Astrocyte of the cerebellum (primary cell): ENCODE results near the gene NECTIN4.

Experiments
- DNase-seq: peaks from one replicate; pipeline ENCODE4 v3.0.0-alpha.2; 2011; ENCODE audit warnings: low read depth
- H3K4me3 ChIP-seq: 2 replicates; pipeline ENCODE4 v1.5.1; 2011; ENCODE audit warnings: mild to moderate bottlenecking, low read depth, low read length, moderate library complexity
- in situ Hi-C: cut with HindIII; loops from 2 replicates; pipeline ENCODE4 v1.10.0; 2017; ENCODE audit warnings: low sequenced_read_pairs
- TF ChIP-seq, protein P1 (sequence below): IDR thresholded peaks from 2 replicates; pipeline ENCODE4 v1.5.1; 2012; ENCODE audit warnings: low read length, low read depth, moderate library complexity, mild to moderate bottlenecking; ENCODE audit errors: missing control alignments

Gene NECTIN4

DNA sequence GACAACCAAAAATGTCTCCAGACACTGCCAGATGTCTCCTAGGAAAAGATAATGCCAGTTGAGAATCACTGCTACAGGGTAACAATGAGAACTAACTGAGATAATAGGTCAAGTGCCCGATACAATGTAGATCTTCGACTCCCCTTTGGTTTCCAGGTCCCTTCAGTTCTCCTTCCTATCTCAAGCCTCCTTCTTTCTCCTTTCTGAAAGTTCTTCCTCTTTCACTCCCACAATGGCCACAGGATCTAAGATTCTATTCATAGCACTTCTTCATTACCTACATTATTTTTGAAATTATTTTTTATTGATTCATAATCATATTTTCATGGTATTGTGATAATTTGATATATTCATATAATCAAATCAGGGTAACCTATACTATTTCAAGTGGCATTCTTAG lies 22.2 kb upstream of the NECTIN4 start:
- H3K4me3 ChIP-seq: no peak overlapping the region
- no peak for DNase-seq
- TF ChIP-seq, protein P1, sequence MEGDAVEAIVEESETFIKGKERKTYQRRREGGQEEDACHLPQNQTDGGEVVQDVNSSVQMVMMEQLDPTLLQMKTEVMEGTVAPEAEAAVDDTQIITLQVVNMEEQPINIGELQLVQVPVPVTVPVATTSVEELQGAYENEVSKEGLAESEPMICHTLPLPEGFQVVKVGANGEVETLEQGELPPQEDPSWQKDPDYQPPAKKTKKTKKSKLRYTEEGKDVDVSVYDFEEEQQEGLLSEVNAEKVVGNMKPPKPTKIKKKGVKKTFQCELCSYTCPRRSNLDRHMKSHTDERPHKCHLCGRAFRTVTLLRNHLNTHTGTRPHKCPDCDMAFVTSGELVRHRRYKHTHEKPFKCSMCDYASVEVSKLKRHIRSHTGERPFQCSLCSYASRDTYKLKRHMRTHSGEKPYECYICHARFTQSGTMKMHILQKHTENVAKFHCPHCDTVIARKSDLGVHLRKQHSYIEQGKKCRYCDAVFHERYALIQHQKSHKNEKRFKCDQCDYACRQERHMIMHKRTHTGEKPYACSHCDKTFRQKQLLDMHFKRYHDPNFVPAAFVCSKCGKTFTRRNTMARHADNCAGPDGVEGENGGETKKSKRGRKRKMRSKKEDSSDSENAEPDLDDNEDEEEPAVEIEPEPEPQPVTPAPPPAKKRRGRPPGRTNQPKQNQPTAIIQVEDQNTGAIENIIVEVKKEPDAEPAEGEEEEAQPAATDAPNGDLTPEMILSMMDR: no peak
- in situ Hi-C loops: no loop called here

GRCh38 chr1:161111117-161111516 lies 21.8 kb upstream of the NECTIN4 start:
- TF ChIP-seq, protein P1: no peak
- H3K4me3 ChIP-seq: no peak overlapping the region
- in situ Hi-C loops: no loop called here
- no peak for DNase-seq

- TF ChIP-seq, protein P1: no peak
- in situ Hi-C loops: no loop called here
- H3K4me3 ChIP-seq: no peak overlapping the region
- no peak for DNase-seq
These were observed 17.1 kb upstream of the NECTIN4 start for GRCh38 chr1:161106431-161106830.

GRCh38 chr1:161100556-161100955 lies 11.2 kb upstream of the NECTIN4 start:
- H3K4me3 ChIP-seq: no peak overlapping the region
- no peak for DNase-seq
- in situ Hi-C loops: no loop called here
- TF ChIP-seq, protein P1: no peak

DNA sequence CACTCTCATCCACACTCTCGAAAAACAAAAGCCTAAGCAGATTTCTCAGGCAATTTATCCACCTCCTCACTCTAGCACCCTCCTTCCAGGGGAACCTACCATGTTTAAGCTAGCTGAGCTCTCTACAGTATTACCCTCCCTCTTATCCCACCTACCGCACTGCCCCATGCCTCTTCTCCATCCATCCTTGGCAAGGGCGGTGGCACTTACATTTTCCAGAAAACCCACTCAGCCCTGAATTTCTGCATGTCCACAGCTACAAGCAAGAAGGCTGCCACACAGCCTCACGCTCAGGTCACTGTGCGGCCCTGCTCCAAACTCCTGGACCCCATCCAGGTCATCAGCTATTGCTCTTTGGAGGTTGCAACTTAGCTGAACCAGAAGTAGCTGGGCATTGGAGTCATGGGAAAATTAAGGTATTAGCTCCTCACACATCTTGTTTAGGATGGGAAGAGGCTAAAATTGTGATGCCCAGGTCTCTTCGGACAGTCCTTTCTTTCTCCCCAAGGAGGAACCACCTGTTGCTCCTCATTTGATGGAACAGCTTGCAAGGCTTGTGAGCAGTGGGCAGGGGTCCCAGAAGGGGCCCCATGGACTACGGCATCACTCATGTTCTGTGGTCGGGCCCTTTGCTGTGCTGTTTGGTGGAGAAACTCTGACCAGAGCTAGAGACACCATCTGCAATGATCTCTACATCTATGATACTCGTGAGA lies 9.9 kb upstream of the NECTIN4 start:
- peak overlapping the region; percentile 63 for H3K4me3 ChIP-seq
- TF ChIP-seq, protein P1: no peak
- in situ Hi-C loops: loop anchor here (5.0 kb wide), 1 partner anchor 52 kb away; the partner anchor contains the start of gene USF1
- DNase-seq: no peak

DNA sequence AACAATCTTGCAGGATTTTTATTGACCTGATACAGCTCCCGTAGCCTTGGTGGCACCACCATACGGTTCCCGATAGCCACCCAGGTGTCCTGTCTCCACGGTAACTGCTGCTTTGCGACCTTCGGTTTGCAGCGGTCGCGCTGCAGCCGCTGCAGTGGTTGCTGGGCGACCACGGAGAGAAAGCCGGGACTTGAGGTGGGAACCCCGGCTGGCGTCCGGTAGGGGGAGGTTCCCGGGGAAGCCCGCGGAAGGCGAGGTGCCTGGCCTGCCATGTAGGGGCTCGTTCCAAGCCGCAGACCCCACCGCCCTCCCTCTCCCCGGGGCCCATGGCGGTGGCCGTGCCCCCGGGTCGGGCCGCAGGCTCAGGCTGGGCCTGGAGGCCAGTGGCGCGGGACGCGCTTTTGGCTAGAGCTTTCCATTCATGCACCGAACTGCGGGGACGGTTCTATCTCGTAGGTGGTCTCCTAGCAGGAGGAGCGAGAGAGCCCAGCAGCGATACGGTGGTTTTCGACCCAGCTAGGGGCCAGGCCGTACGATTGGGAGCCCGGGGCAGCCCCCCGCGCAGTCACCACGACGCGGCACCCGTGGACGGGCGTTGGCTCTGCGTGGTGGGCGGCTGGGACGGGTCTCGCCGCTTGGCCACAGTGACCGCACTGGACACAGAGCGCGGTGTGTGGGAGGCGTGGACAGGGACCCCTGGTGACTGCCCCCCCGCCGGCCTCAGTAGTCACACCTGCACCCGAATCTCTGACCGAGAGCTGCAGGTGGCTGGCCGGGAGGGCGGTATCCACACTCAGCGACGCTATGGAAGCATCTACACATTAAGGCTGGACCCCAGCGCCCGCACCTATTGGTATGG lies 9.1 kb upstream of the NECTIN4 start, which contains the start of gene KLHDC9:
Gene KLHDC9 (plus strand): TSS at position 152 of the 859 bp plus-strand sequence. CDS start 175 bp downstream, at position 327.
- TF ChIP-seq, protein P1: no peak
- peak; percentile 28 for DNase-seq
- peak within 1 kb of the TSS; percentile 63 for H3K4me3 ChIP-seq
- in situ Hi-C loops: loop anchor here (5.0 kb wide), 1 partner anchor 51 kb away; the partner anchor contains the start of gene USF1
